K562 (cell line): ENCODE data around the gene PRSS23. TPM values are rescaled to one million over a fixed set of nuclear protein-coding genes. Genes with fewer than 3 reads are reported as not detected.

Experiments used
- GATA2 ChIP-seq: sonication (generic); formaldehyde crosslinking; IDR thresholded peaks from 2 replicates; pipeline ENCODE4 v1.4.0; 2020; ENCODE audit warnings: mild to moderate bottlenecking, missing genetic modification reagents
- HDAC6 ChIP-seq: IDR thresholded peaks from 2 replicates; pipeline ENCODE4 v1.6.1; 2012; ENCODE audit warnings: low read depth, mild to moderate bottlenecking, control low read depth, inconsistent platforms, low read length, moderate library complexity
- HNRNPL ChIP-seq: fragments of 200-400 bp; formaldehyde crosslinking; IDR thresholded peaks from 2 replicates; pipeline ENCODE4 v1.6.1; 2017; ENCODE audit warnings: low read depth, mild to moderate bottlenecking, low read length
- KLF10 ChIP-seq: fragments of 250-450 bp; sonication (Bioruptor Pico); IDR thresholded peaks from 2 replicates; pipeline ENCODE4 v1.6.1; 2021; ENCODE audit warnings: matching md5 sums
- KLF13 ChIP-seq: fragments of 450-650 bp; IDR thresholded peaks from 2 replicates; pipeline ENCODE4 v1.6.1; 2016; ENCODE audit warnings: missing genetic modification characterization, low read depth, mild to moderate bottlenecking, missing compliant biosample characterization, moderate library complexity, borderline replicate concordance
- MAFG ChIP-seq: fragments of 450-650 bp; conservative IDR thresholded peaks from 2 replicates; pipeline ENCODE4 v1.6.1; 2016; ENCODE audit warnings: missing genetic modification characterization, missing compliant biosample characterization
- SRSF3 ChIP-seq: fragments of 200-400 bp; formaldehyde crosslinking; IDR thresholded peaks from 2 replicates; pipeline ENCODE4 v1.6.1; 2016; ENCODE audit warnings: mild to moderate bottlenecking, low read length, moderate library complexity; ENCODE audit not compliant: insufficient read depth
- polyA plus RNA-seq, 8 experiments: library from polyadenylated mRNA; depleted of rRNA in 4 of 8; stranded (reverse) in 5 of 8; unstranded in 3 of 8; fragments of >200 nt; fragmentation: Nextera tagmentation in 2 of 8; fragmentation: Illumina TruSeq in 1 of 8; extraction: Ambion mirVana in 2 of 8; extraction: Trizol in 1 of 8; gene quantifications; 2 replicates each; pipeline versions ENCODE4 v1.2.1 to v1.2.3, GENCODE V29; 2011 to 2014; ENCODE audit warnings: inconsistent platforms in 1 of 8, missing spikeins in 1 of 8
- total RNA-seq, 7 experiments: library from RNA; depleted of rRNA in 6 of 7; stranded (reverse); fragments of >200 nt in 6 of 7; fragmentation: Illumina TruSeq in 2 of 7; extraction: Trizol in 2 of 7; gene quantifications; 2 replicates each; pipeline versions ENCODE4 v1.2.1 to v1.2.3, GENCODE V29; 2011 to 2021; ENCODE audit warnings: low replicate concordance in 1 of 7
- TF ChIP-seq, protein P1 (sequence below), 3 experiments: fragments of 200-800 bp in 1 of 3; fragments of 250-450 bp in 1 of 3; fragments of 450-650 bp in 1 of 3; sonication (Bioruptor Pico) in 1 of 3; sonication (Bioruptor generic) in 1 of 3; formaldehyde crosslinking in 1 of 3; IDR thresholded peaks; 2 replicates each; pipeline versions ENCODE4 v1.6.1 to v1.8.0; 2016 to 2022; ENCODE audit warnings: mild to moderate bottlenecking in 2 of 3, missing genetic modification characterization in 2 of 3, missing compliant biosample characterization in 1 of 3, moderate library complexity in 1 of 3
- TF ChIP-seq, protein P2 (sequence below): fragments of 450-650 bp; IDR thresholded peaks from 2 replicates; pipeline ENCODE4 v1.6.1; 2016; ENCODE audit warnings: low read depth, mild to moderate bottlenecking, moderate library complexity
- TF ChIP-seq, protein P3 (sequence below): fragments of 150-350 bp; IDR thresholded peaks from 2 replicates; pipeline ENCODE4 v1.6.1; 2014; ENCODE audit warnings: low read depth, mild to moderate bottlenecking, low read length, borderline replicate concordance

The PRSS23 gene
- total and polyA plus RNA-seq, 9 of the 15 experiments (the other 6 are each of a cell fraction or from before 2014, with no cell fraction given): 0.04 to 0.51 (median 0.11) TPM; not detected in 2

DNA sequence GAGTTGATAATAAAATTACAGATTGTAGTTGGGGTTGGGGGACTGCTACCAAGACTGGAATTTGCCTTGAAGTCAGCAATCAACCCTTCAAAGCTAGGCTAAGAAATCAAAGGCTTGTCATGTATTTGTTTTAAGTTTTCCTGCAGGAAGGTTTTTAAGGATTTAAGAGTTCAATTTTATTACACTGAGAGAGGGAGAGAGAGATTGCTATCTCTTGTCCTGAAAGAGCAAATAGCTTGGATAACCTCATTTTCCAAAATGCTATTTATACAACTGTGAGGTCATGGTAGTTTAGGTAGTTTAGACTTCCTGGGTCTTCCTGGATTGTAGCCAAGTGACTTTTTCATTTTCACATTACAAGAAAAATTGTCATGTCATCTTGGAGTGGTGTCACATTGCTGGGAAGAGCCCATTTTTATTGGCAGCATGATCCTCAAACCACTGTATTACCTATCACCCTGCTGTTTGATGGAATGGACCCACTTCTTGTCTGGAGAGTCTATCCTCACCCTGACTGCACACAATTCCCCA is 10.1 kb upstream of the PRSS23 start (continued):
- TF ChIP-seq, protein P1, sequence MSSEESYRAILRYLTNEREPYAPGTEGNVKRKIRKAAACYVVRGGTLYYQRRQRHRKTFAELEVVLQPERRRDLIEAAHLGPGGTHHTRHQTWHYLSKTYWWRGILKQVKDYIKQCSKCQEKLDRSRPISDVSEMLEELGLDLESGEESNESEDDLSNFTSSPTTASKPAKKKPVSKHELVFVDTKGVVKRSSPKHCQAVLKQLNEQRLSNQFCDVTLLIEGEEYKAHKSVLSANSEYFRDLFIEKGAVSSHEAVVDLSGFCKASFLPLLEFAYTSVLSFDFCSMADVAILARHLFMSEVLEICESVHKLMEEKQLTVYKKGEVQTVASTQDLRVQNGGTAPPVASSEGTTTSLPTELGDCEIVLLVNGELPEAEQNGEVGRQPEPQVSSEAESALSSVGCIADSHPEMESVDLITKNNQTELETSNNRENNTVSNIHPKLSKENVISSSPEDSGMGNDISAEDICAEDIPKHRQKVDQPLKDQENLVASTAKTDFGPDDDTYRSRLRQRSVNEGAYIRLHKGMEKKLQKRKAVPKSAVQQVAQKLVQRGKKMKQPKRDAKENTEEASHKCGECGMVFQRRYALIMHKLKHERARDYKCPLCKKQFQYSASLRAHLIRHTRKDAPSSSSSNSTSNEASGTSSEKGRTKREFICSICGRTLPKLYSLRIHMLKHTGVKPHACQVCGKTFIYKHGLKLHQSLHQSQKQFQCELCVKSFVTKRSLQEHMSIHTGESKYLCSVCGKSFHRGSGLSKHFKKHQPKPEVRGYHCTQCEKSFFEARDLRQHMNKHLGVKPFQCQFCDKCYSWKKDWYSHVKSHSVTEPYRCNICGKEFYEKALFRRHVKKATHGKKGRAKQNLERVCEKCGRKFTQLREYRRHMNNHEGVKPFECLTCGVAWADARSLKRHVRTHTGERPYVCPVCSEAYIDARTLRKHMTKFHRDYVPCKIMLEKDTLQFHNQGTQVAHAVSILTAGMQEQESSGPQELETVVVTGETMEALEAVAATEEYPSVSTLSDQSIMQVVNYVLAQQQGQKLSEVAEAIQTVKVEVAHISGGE (CRISPR knock-in tag; IDR thresholded peaks at IDR 0.05): no peak
- TF ChIP-seq HNRNPL (no peak), HDAC6 (no peak), MAFG (tag) (peak; percentile 92), GATA2 (no peak), KLF10 (CRISPR knock-in tag) (no peak), SRSF3 (no peak), KLF13 (no peak)
- TF ChIP-seq, protein P2, sequence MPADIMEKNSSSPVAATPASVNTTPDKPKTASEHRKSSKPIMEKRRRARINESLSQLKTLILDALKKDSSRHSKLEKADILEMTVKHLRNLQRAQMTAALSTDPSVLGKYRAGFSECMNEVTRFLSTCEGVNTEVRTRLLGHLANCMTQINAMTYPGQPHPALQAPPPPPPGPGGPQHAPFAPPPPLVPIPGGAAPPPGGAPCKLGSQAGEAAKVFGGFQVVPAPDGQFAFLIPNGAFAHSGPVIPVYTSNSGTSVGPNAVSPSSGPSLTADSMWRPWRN: no peak
- TF ChIP-seq, protein P3, sequence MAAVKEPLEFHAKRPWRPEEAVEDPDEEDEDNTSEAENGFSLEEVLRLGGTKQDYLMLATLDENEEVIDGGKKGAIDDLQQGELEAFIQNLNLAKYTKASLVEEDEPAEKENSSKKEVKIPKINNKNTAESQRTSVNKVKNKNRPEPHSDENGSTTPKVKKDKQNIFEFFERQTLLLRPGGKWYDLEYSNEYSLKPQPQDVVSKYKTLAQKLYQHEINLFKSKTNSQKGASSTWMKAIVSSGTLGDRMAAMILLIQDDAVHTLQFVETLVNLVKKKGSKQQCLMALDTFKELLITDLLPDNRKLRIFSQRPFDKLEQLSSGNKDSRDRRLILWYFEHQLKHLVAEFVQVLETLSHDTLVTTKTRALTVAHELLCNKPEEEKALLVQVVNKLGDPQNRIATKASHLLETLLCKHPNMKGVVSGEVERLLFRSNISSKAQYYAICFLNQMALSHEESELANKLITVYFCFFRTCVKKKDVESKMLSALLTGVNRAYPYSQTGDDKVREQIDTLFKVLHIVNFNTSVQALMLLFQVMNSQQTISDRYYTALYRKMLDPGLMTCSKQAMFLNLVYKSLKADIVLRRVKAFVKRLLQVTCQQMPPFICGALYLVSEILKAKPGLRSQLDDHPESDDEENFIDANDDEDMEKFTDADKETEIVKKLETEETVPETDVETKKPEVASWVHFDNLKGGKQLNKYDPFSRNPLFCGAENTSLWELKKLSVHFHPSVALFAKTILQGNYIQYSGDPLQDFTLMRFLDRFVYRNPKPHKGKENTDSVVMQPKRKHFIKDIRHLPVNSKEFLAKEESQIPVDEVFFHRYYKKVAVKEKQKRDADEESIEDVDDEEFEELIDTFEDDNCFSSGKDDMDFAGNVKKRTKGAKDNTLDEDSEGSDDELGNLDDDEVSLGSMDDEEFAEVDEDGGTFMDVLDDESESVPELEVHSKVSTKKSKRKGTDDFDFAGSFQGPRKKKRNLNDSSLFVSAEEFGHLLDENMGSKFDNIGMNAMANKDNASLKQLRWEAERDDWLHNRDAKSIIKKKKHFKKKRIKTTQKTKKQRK: no peak
